SK-N-DZ (cell line): ENCODE data around the gene VNN1. TPM values are rescaled to one million over a fixed set of nuclear protein-coding genes. Genes with fewer than 3 reads are reported as not detected.

ENCODE experiments used
- DNase-seq: peaks from one replicate; pipeline ENCODE4 v3.0.0-alpha.2; 2015; ENCODE audit warnings: low spot score
- polyA plus RNA-seq, 2 experiments: library from polyadenylated mRNA; depleted of rRNA; stranded (reverse); fragments of >200 nt; gene quantifications; 2 replicates each; pipeline ENCODE4 v1.2.3, GENCODE V29; 2014

VNN1 gene
- not detected in 2 replicates for polyA plus RNA-seq (2014; cell fraction: cytosol; rRNA removed)
- polyA plus RNA-seq (2014; cell fraction: nucleus; rRNA removed): not detected in 2 replicates

GRCh38 chr6:132713352-132714134, at the start of gene VNN1:
Gene VNN1, minus strand, starts transcription at chr6:132714055. Its CDS starts 20 bp downstream, at chr6:132714035.
- no peak for DNase-seq

DNA sequence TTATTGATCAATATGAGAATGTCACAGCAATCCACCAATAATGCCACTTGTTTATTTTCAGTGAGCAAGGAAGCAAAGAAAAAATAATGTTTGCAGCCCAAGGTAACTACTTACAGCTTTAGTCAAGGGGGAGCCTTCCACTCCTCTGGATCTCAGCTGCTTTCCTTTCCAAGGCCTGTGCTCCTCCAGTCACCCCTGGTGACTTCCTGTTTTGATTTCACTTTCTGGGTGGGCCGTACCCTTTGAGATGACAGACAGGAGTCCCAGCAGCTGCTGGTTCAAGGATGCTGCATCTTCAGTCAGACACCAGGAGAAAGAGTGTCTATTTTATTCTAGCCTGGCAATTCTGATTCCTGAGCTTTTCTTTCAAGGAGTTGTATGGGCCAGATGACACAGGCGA, 49.4 kb upstream of the VNN1 start:
- no peak for DNase-seq

GRCh38 chr6:132760256-132760655, 46.4 kb upstream of the VNN1 start:
- no peak for DNase-seq

DNA sequence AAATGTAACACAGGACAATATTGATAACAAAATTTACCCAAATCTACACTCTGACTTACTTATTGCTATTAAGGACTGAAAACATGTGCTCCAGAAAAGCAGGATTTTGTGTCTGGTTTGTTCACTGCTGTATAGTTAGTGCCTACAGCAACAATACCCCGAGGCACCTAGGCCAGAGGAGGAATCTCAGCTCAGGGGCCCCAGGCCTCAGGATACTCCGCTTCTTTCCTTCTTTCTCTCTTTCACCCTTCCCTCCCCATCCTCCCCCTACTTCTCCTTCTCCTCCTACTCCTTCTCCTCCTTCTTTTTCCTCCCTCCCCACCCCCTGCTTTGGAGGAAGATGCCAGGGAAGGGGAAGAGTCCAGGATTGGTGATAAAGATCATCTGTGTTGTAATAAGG, 44.8 kb upstream of the VNN1 start:
- DNase-seq: no peak

GRCh38 chr6:132752255-132752654, 38.4 kb upstream of the VNN1 start:
- DNase-seq: no peak

- no peak for DNase-seq
Observed at GRCh38 chr6:132751828-132752227, 38.0 kb upstream of the VNN1 start.

DNA sequence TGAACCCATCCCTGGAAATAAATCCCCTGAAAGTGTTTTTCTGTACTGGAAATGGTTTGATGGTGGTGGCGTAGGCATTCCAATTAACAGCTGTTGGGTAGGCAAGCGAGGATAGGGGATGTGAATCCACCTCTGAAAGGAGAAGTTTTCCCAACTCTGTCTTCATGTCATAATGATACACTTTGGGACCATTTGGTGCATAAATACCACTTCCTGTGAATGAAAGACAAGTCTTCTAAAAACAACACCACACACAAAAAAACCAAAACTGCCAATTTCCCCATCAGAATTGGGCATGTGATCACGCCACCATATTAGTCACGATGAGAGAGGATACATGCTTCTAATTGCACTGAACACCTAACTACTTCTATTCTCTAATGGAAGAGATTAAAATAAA, 37.5 kb upstream of the VNN1 start:
- DNase-seq: no peak

GRCh38 chr6:132750455-132751248, 36.8 kb upstream of the VNN1 start:
- no peak for DNase-seq

- DNase-seq: no peak
Observed at GRCh38 chr6:132749111-132749510, 35.3 kb upstream of the VNN1 start.

DNA sequence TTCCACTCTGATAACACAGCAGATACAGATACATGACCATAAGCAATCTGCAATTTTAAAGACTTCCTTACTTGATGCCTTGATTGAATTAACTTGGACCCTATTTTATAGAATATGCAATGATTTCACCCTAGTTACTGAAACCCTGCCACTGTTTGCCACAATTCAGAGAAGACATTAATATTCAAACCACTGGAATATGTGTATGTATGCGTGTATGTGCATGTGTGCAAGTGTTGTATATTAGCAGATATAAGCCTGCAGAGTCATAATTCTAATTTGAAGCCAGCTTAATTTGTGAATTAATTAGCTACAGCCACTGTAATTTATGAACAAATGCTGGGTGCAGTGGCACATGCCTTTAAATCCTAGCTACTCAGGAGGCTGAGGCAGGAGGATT, 34.6 kb upstream of the VNN1 start:
- no peak for DNase-seq

DNA sequence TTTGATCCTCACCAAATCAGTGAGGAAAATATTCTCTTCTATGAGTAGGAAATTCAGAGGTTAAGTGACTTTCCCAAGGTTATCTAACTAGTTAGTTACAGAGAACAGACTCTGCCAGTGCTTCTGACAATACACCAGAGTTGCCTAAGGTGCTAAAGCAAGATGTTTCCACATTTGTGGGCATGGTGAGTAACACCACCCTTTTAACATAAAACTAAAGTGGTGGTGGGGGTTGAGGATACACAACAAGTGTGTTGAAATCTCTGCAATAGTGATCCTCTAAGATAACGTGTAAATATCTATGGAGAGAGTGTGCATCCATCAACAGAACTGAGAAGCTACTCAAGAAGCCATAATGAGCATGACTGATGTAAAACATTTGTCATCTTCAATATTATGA, 32.2 kb upstream of the VNN1 start:
- no peak for DNase-seq

- DNase-seq: no peak
Observed at GRCh38 chr6:132742495-132742894, 28.6 kb upstream of the VNN1 start.

DNA sequence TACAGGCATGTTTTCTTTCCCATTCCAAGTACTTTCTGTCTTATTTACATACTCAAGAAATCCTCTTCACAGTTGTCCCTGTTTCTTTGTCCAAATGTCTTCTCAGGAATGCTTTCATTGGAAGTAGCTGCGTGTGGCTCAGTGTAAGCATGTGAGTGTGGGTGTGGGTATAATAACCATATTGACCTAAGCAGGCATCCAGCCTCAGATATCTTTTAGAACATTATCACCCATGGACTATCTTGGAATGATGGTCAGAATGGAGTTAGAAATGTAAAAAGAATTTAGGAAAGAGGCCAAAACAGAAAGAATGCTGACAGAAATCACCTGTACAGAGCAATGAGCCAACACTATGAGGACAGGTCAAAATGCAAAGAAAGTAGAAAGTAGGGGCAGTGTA, 27.4 kb upstream of the VNN1 start:
- DNase-seq: no peak

GRCh38 chr6:132736239-132736638, 22.4 kb upstream of the VNN1 start:
- no peak for DNase-seq

DNA sequence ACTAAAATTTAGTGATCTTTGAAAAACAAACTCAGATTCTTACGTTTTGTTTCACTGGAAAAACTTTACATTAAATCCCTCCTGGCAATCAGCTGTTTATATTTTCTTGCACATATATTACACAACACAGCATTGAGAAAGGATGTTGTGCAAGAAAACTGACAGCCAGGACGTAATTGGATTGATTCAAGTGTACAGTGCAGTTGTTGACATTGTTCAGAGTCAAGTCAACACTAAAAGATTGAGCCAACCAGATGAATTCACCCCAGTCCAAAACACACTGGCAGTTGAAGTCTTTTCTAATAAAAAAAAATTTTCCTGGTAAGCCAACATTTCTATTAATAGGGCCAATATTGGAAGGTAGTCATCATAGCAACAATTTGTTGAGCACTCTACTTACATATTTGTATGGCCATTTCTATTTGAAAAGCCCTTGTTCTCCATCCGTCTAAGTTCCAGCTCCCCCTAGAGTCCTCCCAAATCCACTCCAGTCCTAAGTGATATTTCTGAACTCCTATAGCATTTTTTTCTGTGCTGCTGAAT, 20.9 kb upstream of the VNN1 start:
- no peak for DNase-seq

DNA sequence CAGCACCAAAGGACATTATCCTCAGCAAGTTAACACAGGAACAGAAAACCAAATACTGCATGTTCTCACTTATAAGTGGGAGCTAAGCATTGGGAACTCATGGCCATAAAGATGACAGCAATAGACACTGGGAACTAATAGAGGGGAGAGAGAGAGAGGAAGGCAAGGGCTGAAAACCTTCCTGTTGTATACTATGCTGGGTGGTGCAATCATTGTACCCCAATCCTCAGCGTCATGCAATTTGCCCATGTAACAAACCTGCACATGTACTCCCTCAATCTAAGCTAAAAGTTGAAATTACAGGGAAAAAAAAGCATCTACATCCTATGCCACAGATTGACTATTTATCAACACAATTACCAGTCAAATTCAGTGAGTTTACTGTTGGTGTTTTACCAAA, 20.0 kb upstream of the VNN1 start:
- DNase-seq: no peak

GRCh38 chr6:132733283-132733682, 19.4 kb upstream of the VNN1 start:
- DNase-seq: no peak

GRCh38 chr6:132731086-132731485, 17.2 kb upstream of the VNN1 start:
- DNase-seq: no peak

DNA sequence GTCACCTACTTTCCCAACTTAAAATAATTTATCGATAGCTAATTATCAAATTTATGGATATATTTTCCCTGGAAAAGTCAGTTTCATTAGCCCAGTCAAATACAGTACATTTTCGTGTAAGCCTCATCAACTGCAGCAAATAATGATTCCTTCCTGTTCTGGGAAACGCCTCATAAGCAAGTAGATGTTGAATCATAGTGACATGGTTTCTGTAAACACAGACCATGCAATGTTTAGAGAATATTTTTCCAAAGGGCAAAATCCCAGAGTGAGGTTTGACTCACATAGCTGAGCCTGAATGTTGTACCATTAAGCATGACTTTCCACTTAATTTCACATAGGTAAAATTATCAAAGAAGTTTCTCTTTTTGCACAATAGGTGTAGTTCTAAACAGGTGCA, 16.7 kb upstream of the VNN1 start:
- DNase-seq: no peak

DNA sequence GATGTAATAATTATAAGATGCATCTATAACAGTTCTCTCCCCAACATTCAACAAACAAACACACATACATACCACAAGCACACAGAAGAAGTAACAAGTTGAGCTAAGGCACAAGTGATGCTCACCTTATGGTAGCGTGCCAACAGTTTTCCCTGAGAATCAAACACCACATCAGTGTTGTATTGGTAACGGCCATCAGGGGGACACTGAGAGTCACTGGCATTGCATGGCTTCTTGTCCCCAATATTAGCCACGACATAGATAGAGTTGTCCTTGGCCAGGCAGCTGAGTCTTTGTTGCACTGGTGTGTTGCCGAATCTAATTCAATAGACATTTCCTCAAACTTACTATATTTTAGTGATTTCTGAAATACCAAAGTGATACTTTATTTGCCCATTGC, 14.8 kb upstream of the VNN1 start:
- peak; percentile 9 for DNase-seq

GRCh38 chr6:132726608-132726975, 12.7 kb upstream of the VNN1 start:
- DNase-seq: no peak

DNA sequence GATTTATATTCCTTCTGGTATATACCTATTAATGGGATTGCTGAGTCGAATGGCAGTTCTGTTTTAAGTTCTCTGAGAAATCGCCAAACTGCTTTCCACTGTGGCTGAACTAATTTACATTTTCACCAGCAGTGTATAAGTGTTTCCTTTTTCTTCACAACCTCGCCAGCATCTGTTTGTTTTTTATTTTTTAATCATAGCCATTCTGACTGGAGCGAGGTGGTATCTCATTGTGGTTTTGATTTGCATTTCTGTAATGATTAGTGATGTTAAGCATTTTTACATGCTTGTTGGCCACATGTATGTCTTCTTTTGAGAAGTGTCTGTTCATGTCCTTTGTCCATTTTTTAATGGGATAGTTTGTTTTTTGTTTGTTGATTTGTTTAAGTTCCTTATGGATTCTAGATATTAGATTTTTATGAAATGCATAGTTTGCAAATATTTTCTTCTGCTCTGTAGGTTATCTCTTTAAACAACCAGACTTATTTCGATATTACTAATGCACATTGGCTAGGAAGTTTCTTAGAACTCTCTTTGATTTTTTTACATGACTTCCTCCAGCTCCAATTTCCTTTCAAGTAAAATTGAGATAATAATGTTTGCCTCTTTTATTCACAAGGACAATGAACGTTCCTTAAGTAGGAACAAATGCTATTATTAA, 12.2 kb upstream of the VNN1 start:
- DNase-seq: no peak
